Midbrain (tissue), 1 donor: Measurements from ENCODE around the gene ZNF524.
A peak's percentile ranks its signal among the peaks of the same experiment; 100 is the strongest.
"Not testable (repeated sequence)": the region's sequence is repeated elsewhere in the genome, so short reads cannot be mapped to it uniquely, and the experiment has no call there.

Experiments used
- DNase-seq: peaks from one replicate; lab custom pipeline; 2025; lab: John Stamatoyannopoulos, UW

Gene ZNF524

GRCh38 chr19:55599842-55600661 is at the start of gene ZNF524:
ZNF524 (plus strand) TSS chr19:55600288; CDS start chr19:55602113, 1,825 bp downstream.
- peak; percentile 98 for DNase-seq

GRCh38 chr19:55550321-55550650 is 49.8 kb upstream of the ZNF524 start:
- DNase-seq, result no peak

- no peak for DNase-seq
Observed at GRCh38 chr19:55552206-55552605, 47.9 kb upstream of the ZNF524 start.

- DNase-seq, result no peak
Observed at GRCh38 chr19:55552620-55553019, 47.5 kb upstream of the ZNF524 start.

- no peak for DNase-seq
Observed at GRCh38 chr19:55553217-55554182, 46.6 kb upstream of the ZNF524 start.

- no peak for DNase-seq
Observed at GRCh38 chr19:55554302-55554701, 45.8 kb upstream of the ZNF524 start.

GRCh38 chr19:55554741-55555152 is 45.3 kb upstream of the ZNF524 start:
- no peak for DNase-seq

- no peak for DNase-seq
Observed at GRCh38 chr19:55559684-55560083, 40.4 kb upstream of the ZNF524 start.

- DNase-seq, result no peak
Observed at GRCh38 chr19:55563261-55563690, 36.8 kb upstream of the ZNF524 start.

- no peak for DNase-seq
Observed at GRCh38 chr19:55566823-55567222, 33.3 kb upstream of the ZNF524 start.

GRCh38 chr19:55567708-55568328 is 32.3 kb upstream of the ZNF524 start:
- DNase-seq, result no peak

GRCh38 chr19:55569477-55569876 is 30.6 kb upstream of the ZNF524 start:
- not testable (repeated sequence) for DNase-seq

- DNase-seq, result not testable (repeated sequence)
Observed at GRCh38 chr19:55573929-55574328, 26.2 kb upstream of the ZNF524 start.

- no peak for DNase-seq
Observed at GRCh38 chr19:55576746-55577145, 23.3 kb upstream of the ZNF524 start.

GRCh38 chr19:55578031-55578760 is 21.9 kb upstream of the ZNF524 start:
- DNase-seq, result no peak

GRCh38 chr19:55578761-55579747 is 21.0 kb upstream of the ZNF524 start:
- DNase-seq, result no peak

GRCh38 chr19:55579766-55580621 is 20.1 kb upstream of the ZNF524 start:
- no peak for DNase-seq

- peak; percentile 93 for DNase-seq
Observed at GRCh38 chr19:55580628-55581144, 19.4 kb upstream of the ZNF524 start, which contains the start of gene ZNF579. ZNF579 (minus strand) TSS chr19:55580848; CDS start chr19:55579639, 1,209 bp downstream.
